ENCODE data around the gene WDR59.

DNA sequence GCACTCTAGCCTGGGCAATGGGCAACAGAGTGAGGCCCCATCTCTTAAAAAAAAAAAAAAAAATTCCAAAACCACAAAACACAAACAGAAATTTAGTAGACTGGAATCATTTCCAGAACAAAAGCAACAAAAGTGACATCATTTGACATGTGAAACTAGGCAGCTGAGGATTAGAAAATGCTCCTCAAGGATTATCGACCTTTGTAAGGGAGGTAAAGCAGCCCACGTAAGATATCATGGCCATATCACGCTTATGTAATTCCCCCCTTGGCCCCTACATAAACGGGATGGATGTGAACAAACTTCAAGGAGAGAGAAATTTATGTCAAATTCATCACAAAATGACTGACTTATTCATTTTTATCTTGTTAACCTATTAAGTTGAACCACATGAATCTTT, 83.3 kb downstream of the WDR59 start:
- no peak for TF ChIP-seq EZH2 (IDR thresholded peaks at IDR 0.05)
- TF ChIP-seq POLR2AphosphoS5 (IDR thresholded peaks at IDR 0.05; ENCODE audit: borderline replicate concordance, low read depth, low read length) = no peak
- no peak for TF ChIP-seq FOXP2 (optimal IDR thresholded peaks at IDR 0.05; ENCODE audit: control extremely low read depth, extremely low read length, insufficient read depth)

Measured in SK-N-MC (cell line).